ENCODE data around the gene AZI2.

AZI2 gene

GRCh38 chr3:28348629-28349468 is at the start of gene AZI2, which contains the start of gene ZCWPW2:
TSS of gene AZI2 (minus strand) at chr3:28348824. CDS start at chr3:28340617, 8,207 bp downstream.
TSS of gene ZCWPW2 (plus strand) at chr3:28348721. CDS start at chr3:28413069, 64,348 bp downstream.
- peak; percentile 93 for DNase-seq (ENCODE audit: low spot score)

GRCh38 chr3:28388978-28389377 is 40.4 kb upstream of the AZI2 start:
- DNase-seq (ENCODE audit: low spot score), result no peak

GRCh38 chr3:28386049-28386448 is 37.4 kb upstream of the AZI2 start:
- DNase-seq (ENCODE audit: low spot score), result no peak

- peak; percentile 19 for DNase-seq (ENCODE audit: low spot score)
Measured at GRCh38 chr3:28376424-28376823, 27.8 kb upstream of the AZI2 start.

GRCh38 chr3:28349469-28350000 is 911 bp upstream of the AZI2 start:
- DNase-seq (ENCODE audit: low spot score), result no peak

- DNase-seq (ENCODE audit: low spot score), result peak; percentile 90
Measured at GRCh38 chr3:28348265-28348628, 377 bp downstream of the AZI2 start.

- peak; percentile 21 for DNase-seq (ENCODE audit: low spot score)
Measured at GRCh38 chr3:28347374-28348264, 1.0 kb downstream of the AZI2 start.

GRCh38 chr3:28345690-28346089 is 2.9 kb downstream of the AZI2 start:
- no peak for DNase-seq (ENCODE audit: low spot score)

GRCh38 chr3:28343144-28343543 is 5.5 kb downstream of the AZI2 start:
- no peak for DNase-seq (ENCODE audit: low spot score)

- DNase-seq (ENCODE audit: low spot score), result no peak
Measured at GRCh38 chr3:28337230-28337629, 11.4 kb downstream of the AZI2 start.

- no peak for DNase-seq (ENCODE audit: low spot score)
Measured at GRCh38 chr3:28335246-28335645, 13.4 kb downstream of the AZI2 start.

GRCh38 chr3:28334552-28334951 is 14.1 kb downstream of the AZI2 start:
- no peak for DNase-seq (ENCODE audit: low spot score)

- no peak for DNase-seq (ENCODE audit: low spot score)
Measured at GRCh38 chr3:28328188-28329151, 20.2 kb downstream of the AZI2 start.

GRCh38 chr3:28326458-28326926 is 22.1 kb downstream of the AZI2 start:
- DNase-seq (ENCODE audit: low spot score), result no peak

- DNase-seq (ENCODE audit: low spot score), result peak; percentile 9
Measured at GRCh38 chr3:28322464-28322863, 26.2 kb downstream of the AZI2 start.

- DNase-seq (ENCODE audit: low spot score), result no peak
Measured at GRCh38 chr3:28320981-28321380, 27.6 kb downstream of the AZI2 start.

GRCh38 chr3:28317438-28318022 is 31.1 kb downstream of the AZI2 start:
- peak; percentile 64 for DNase-seq (ENCODE audit: low spot score)

- DNase-seq (ENCODE audit: low spot score), result no peak
Measured at GRCh38 chr3:28316226-28316625, 32.4 kb downstream of the AZI2 start.

- DNase-seq (ENCODE audit: low spot score), result no peak
Measured at GRCh38 chr3:28315711-28316110, 32.9 kb downstream of the AZI2 start.

GRCh38 chr3:28308196-28308595 is 40.4 kb downstream of the AZI2 start:
- DNase-seq (ENCODE audit: low spot score), result no peak

- DNase-seq (ENCODE audit: low spot score), result no peak
Measured at GRCh38 chr3:28301688-28302087, 46.9 kb downstream of the AZI2 start.

All from AG20443 (cell line).